ENCODE measurements around the gene ATPAF1.

ATPAF1 gene

GRCh38 chr1:46646844-46647243 lies 21.3 kb downstream of the ATPAF1 start:
- no peak for DNase-seq

- no peak for DNase-seq
Observed at GRCh38 chr1:46646331-46646730, 21.8 kb downstream of the ATPAF1 start.

GRCh38 chr1:46645815-46646214 lies 22.3 kb downstream of the ATPAF1 start:
- DNase-seq: no peak

- no peak for DNase-seq
Observed at GRCh38 chr1:46643368-46643775, 24.8 kb downstream of the ATPAF1 start.

DNA sequence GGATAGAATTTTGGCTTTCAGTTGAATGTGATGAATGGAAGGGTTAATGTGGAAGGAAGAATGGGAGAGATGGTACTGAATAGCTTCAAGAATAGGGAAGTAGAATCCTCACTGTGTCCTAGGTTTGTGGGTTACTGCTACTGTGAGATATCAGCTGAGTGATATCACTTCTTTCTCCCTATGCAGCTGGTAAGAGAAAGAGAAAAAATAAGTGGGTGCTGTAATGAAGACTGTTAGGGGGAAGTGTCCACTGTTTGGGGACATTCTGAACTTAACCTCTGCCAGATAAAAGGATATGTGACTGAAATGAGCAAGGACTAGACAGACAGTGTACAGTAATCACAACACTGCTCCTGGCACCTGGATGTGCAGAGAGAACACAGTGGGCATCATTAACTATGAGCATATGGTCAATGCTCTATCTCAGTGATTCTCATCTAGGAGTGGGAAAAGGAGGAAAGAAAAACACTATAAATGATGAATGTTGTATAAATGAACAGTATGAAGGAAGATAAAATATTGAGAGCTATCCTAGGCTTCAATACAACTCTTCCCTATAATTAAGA lies 26.0 kb downstream of the ATPAF1 start:
- DNase-seq: no peak

DNA sequence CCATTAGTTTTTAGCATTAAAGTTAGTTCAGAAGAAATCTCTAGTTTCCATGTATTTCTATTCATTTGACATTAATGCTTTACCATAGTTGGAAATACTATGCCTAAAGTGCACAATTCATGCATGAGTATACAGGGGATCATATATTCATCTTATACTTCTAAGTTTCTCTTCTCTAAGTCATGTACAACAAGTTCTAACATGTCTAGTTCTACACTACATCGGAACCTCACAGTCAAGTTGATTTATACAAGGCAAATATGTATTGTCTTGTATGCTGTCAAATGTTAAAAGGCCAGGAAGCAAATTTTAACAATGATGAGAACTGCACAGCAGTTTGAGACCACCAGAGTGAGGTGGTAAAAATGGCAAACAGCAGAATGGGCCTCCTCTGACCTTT lies 28.6 kb downstream of the ATPAF1 start:
- DNase-seq: no peak

- DNase-seq: no peak
Observed at GRCh38 chr1:46638921-46639320, 29.2 kb downstream of the ATPAF1 start.

DNA sequence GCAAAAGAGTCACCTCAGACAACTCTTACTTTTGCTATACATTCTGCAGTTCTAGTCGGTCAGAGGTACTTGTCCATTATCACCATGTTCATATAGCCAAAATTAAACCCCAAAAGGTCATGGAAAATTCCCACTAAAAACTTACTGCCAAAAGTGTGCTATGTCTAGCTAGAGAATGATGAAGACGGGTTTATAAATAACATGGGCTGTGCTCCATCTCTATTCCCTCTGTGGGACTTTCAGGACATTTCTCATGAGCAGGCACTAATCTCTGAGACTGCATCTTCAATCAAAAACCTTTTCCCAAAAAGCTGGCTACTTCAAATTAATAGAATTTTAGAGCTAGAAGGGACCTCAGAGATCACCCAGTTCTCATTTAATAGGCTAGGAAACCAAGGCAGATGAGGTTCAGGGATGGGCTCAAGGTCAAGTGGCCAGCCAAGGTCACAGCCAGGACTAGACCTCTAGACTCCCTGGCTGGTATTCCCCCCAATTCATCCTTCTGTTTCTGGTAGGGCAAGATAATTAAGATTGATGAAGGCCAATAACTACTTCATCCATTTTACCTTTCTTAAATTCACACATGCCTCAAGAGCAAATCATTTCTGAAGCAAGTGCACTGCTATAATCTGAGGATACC lies 30.6 kb downstream of the ATPAF1 start:
- no peak for DNase-seq

DNA sequence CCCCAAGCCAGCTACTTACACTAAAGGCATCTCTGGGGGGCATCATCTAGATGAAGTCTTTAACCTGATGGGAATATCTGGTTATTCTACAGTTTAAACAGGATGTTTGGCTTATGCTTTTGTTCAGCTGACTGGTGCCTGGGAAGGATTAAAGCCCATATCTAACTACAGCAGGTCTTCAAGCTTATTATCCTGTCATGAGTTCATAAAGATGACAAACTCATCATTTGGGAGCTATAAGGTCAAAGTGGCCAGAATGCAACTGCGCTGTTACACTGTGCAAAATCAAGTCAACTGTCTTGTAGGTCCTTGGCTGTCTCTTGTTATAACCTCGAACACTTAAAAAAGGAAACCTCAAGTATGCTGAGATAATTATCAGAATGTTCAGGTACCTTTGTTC lies 33.0 kb downstream of the ATPAF1 start:
- no peak for DNase-seq

DNA sequence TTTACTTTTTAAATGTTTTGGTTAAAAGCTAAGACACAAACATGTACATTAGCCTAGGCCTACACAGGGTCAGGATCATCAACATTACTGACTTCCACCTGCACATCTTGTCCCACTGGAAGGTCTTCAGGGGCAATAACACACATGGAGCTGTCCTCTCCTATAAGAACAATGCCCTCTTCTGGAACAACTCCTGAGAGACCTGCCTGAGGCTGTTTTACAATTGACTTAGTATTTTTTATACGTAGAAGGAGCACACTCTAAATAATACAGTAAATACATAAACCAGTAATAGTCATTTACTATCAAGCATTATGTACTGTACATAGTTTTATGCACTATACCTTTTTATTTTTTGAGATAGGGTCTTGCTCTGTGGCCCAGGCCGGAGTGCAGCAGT lies 37.4 kb downstream of the ATPAF1 start:
- no peak for DNase-seq

DNA sequence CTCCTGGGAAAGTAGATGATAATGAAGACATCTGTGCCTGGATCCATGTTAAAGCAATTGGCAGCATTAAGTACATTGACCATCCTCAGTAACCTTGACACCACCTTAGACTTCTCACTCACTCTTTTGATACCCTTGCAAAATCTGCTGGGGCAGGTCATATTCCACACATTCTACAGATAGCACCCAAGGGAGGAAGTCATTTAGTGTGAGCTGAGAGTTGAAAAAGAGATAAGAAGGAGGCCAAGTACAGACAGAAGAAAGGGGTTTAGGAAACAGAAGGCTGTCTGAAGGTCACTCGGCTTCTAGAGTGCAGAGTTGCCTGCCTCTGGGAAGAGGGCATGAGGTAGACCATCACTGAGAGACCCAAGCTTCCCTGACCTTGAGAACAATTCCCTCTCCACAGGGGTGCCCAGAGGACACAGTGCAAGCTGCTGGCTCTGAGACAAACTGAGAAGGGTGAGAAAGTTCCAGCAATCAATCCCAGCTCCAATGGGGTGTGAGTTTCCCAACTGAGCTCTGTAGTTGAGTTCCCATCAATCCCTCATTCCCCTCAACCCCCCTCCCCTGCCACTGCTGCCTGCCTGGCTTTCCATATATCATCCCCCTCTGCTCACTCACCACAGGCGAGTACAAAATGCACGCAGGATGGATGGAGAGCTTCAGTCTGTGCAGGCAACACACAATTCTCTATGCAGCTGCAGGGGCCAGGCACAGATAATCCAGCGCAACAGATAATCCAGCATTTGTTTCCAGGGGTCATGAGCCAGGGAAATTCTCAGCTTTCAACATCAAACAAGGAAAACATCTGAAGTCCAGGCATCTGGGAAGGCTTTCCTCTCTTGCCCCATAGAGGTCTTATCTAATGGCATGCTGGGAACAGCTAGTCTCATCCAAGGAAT lies 44.2 kb downstream of the ATPAF1 start:
- DNase-seq: no peak

DNA sequence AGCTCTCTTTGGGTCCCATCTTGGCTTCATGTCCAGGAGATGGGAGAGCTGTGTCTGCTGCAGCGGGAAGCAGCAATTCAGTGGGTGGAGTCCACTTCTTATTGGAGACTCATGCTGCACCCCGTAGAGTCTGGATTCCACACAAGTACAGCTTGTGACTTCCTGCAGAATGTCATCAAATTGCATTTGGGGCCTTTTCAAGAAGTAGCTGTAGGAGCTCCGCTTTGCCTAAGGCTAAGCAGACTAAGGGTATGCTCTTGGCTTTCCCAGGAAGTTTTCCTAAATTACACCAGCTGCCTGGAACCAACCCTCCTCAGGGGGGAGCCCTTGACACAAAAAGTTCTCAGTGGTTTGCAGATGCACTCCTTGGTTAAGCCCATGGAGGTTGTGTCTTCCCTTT lies 45.8 kb downstream of the ATPAF1 start:
- DNase-seq: peak; percentile 18

DNA sequence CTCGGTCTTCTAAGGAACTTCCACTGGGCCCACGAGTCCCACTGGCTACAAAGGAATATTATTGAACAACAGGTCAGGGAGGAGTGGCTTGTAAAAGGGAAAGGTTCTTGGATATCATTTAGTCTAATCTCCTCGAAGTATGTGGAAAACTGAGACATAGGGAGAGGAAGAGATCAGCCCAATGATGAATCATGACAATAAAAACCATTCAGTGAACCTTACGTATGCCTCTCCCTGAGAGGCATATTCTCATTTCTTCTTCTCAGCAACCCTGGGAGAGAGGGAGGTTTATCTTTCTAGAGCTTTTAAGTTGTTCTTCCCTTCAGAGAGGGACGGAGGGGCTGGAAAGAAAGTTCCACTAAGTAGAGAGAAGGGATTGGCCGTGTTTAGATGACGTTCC lies 46.2 kb downstream of the ATPAF1 start:
- DNase-seq: no peak

- no peak for DNase-seq
Observed at GRCh38 chr1:46619656-46620258, 48.4 kb downstream of the ATPAF1 start.

- DNase-seq: no peak
Observed at GRCh38 chr1:46618754-46619415, 49.3 kb downstream of the ATPAF1 start.

- DNase-seq: no peak
Observed at GRCh38 chr1:46617833-46618232, 50.3 kb downstream of the ATPAF1 start.

DNA sequence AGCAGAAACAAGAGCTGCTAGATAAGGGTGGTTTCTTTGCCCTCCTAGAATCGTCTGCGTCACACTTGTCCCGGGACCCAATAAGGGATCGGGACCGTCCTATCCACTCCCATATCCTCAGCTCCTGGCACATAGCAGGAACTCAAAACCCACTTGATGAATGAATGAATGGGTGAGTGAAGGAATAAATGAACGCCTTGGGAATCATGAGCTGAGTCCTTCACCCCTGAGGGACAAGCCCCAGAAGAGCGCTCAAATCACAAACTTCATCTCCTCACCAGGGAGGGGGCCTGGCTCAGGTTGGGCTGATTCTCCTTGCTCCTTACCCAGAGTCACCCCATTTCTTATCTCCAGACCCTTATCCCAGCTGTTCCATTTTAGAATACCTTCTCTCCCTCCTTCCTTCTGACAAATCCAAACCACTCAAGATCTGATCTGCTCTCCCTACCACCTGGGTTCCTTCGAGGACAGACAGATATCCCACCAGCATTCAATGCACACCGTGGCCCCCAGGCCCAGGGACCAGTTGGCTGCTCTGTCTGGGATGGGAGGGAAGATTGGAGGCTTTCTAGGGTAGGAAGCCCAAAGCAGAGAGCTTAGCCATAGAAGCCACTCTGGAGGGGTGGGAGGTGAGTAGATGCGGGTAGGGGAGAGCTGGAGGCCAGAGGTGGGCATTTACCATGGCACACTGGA lies 50.9 kb downstream of the ATPAF1 start:
- DNase-seq: no peak

DNA sequence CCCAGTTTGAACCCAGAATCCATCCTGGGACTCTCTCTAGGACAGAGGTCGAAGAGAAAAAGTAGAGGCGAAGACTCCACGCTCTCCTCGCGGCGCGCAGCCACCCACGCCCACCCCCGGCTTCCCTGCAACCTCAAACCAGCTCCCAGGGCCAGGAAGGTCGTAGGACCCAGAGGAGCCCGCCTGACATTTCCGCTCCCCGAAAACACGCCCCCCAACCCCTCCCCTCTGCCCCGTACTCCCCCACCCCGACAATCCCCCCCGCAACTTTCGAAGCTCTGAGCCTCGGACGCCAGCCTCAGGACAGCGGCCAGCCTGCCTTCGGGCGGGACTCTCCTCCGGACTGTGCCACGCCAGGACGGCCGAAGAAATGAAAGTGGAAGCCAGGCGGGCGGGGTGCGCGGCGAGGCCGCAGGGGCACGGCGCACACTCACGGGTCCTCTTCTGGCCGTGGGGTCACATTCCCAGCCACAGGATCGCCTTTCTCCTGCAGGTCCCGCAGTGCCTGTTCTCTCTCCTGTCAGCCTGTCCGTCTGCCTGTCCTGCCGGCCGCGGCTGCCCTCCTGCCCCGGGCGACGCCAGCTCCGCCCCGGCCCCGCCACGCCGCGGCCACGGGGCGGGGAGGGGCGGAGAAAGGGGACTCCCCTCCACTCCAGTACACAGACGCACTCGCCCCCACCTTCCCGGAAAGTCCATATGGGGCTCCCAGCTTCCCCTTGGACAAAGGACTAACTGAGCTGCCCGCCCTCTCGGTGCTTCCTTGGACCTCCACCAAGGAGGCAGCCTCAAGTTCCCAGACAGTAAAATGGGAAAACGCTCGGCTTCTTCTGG lies 51.7 kb downstream of the ATPAF1 start, which contains the start of gene MOB3C:
Gene MOB3C, minus strand, starts transcription at position 535 of the 831 bp plus-strand sequence. CDS start 3,490 bp downstream, outside the sequence.
- peak; percentile 78 for DNase-seq

DNA sequence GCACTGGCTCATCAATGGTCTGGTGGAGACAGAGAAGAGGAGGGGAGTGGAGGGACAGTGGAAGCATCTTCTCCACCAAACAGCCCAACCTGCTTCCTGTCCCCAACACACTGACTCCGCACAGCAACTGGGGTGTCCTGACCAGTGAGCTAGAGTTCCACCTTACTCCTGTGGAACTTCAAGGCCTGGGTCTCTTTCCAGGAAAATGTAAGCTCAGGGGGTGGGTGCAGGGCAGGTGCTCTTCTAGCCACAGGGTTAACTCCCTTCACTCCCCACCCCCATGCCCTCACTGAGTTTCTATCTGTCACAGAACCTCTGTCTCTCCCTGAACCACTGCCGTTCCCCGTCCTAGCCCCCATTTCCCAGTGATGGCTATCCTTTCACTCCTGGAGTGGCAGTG lies 52.4 kb downstream of the ATPAF1 start:
- DNase-seq: no peak

- no peak for DNase-seq
Observed at GRCh38 chr1:46615088-46615487, 53.1 kb downstream of the ATPAF1 start.

DNA sequence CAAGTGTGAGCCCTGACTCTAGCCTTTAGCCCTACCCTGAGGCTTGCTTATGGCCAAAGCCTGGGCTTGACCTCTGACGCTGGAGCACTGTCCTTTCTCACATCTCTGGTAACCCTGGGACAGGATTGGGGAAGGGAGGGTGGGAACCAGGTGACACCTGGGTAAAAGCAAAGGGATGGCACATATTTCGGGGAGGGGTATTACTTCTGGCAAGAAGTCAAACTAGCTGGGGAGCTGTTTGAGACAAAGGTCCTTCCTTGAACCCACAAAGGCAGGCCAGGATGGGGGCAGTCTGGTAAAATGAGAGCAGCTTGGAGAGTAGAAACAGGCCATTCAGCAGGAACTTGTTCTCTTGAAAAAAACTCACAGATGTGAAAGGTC lies 53.6 kb downstream of the ATPAF1 start:
- no peak for DNase-seq

Data from CD4-positive, alpha-beta T cell treated with Interleukin-6 for 4 hours (primary cell).